Activated CD8-positive, alpha-beta memory T cell treated with anti-CD3 and anti-CD28 coated beads, Interleukin-2, amount 50 U/mL, for 48 hours (primary cell): ENCODE data around the gene SNRPA1.

Source experiments
- DNase-seq: peaks from one replicate; pipeline ENCODE4 v3.0.0-alpha.2; 2020

Gene SNRPA1

DNA sequence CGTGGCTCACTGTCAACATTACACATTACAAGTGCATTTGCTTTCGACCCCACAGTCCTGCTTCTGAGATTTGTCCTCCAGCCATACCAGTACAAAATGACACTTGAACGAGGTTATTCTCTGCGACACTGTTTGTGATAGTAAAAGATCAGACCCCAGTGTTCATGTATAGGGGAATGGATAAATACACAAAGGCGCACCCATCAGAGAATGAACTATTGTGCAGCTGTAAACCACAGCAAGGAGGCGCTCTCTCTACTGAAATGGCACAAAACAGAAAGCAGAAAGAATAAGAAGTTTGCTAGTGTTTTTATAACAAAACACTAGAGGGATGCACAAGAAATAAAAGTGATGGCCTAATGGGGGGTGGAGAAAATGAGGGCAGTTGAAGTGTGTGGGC is 38.3 kb downstream of the SNRPA1 start:
- no peak for DNase-seq

DNA sequence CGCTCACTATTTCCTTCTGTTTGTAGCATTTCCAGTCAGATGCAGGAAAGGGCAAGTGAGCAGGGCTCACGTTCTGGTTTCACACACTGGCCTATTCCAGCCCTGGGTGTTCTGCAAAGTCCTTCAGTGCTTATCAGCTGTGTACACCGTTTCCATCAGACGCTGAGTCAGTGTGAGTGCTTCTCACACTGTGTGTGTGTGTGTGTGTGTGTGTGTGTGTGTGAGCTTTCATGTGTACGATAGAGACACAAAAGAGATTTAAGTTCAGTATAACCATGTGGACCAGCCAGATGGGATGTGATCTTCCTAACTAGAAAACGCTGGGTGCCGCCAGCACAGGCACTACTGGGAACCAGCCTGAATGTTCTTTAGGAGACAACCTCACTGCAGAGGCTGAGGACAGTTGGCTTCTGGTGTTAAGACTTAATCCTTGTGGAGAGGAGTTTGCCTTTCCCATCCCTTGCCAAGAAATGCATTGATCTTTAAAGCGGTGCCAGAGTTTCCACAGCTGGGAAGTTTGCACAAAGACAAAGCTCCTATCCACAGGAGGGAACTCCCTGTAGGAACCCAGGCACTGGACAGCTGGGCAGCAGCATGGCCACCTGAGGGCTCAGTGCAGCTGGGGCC is 39.3 kb downstream of the SNRPA1 start:
- no peak for DNase-seq

DNA sequence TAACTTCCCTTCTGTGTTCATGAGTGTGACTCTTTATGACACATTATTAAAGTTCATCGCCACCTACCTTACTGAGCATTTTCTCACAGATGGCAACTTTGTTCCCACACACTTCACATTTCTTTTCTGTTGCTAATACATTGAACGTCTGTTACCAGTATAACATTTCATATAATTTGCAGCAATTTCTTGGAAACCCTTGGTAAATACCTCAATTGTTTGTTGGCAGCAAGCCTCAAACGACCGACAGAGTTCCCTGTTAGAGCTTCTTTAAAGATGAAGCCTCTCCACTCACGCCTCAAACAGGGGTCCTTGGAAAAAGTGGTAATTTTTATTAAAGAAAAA is 40.0 kb downstream of the SNRPA1 start:
- no peak for DNase-seq

DNA sequence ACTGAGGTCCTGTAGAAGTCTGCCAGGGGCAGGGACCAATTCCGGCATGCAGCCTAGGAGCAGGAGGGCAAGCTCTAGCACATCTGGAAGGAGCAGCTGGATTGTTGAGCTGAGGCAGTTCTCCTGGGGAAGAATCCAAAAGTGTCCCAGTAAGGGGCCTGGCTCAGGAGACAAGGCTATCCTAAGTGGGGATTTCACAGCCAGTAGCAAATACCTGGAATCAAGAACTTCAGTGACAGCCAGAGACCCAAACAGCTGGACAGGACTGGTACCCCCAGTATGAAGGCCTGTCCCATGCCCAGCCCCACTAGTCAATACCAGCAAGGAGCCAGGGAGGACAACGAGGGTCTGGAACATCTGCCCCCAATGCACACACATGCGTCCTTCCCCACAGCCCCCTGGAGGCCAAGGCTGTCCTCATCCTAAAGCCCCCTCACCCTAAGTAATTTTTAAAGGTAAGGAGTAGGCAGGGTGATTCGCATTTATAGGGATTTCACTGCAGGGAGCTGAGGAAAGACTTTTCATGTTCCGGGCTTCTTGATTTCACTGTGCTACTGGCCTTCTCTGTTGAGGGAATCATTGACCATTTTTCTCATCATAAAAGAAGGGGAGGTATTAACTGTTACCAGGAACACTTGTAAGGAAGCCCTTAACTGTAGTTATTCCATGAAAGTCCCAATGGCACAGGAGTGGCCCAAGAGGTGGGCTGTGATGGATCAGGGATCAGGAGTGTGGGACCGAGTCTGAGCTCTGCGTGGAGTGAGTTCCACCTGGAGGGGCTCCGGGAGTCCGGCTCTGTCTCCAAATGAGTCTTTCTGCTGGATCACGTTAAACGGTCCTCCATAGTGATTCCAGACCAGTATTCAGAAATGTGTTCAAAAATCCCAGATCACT is 40.6 kb downstream of the SNRPA1 start:
- DNase-seq = no peak

DNA sequence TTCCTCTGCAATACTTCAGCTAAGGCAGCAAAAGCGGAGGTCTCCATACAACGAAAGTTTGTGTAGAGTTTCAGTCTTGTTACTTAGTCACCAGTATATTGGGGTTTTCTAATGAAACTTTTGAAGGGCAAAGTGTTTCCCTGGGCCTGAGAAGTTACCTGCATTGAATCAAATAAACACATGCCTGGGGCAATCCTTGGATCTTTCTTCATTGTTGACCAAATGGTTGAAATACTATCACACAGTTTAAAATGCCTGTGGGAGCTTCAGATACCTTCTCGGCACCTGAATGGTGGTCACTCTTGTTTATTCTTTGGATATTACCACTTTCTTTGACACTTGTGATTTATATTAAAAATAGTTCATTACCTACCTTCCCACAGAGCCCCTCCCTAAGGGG is 42.2 kb downstream of the SNRPA1 start:
- DNase-seq = no peak

DNA sequence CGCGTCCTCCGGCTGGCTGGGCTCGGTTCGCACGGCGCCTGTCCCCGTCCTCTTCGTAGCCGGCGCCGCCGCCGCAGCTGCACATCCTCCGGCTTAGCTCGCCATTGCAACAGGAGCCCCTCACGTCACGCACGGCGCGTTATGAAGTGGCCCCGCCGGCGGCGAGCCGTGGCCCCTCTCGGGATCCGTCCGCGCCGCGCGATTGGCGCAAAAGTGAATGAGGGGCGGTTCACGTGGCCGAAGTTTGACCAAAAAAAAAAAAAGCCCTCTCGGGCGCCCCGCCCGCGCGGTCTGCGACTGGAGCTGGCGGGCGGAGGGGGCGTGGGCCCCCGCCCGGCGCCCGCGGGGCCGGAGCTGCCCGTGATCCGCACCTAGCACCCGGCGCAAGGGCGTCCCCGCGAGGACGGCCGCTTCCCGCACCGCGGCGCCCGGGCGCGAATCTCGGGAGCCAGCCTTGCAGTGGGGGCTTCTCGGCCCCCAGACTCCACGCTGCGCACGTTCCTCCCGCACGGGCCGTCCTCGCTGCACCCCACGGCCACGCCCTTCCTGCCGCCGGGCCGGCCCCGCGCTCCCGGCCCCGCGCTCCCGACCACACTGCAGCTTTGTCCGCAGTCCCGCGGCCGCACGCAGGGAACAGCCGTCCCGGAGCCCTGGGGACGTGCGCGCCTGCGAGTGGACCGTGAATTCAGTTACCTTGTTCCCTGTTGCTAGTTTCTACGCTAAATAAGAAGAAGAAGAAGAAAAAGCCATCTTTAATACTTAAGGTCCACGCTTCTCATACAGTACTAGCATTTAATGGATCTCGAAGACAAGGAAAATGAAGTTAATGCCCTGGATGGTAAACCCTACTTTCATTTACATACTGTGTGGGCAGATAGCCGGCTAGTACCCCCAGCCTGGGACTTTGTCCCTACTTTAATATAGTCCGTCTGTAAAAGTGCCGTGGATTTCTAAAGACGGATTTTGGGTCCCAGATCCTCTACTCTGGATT is 42.9 kb downstream of the SNRPA1 start, which contains the start of gene CHSY1:
Gene CHSY1, minus strand, starts transcription at position 219 of the 991 bp plus-strand sequence. CDS start 592 bp downstream, outside the sequence.
- DNase-seq = peak; percentile 94

DNA sequence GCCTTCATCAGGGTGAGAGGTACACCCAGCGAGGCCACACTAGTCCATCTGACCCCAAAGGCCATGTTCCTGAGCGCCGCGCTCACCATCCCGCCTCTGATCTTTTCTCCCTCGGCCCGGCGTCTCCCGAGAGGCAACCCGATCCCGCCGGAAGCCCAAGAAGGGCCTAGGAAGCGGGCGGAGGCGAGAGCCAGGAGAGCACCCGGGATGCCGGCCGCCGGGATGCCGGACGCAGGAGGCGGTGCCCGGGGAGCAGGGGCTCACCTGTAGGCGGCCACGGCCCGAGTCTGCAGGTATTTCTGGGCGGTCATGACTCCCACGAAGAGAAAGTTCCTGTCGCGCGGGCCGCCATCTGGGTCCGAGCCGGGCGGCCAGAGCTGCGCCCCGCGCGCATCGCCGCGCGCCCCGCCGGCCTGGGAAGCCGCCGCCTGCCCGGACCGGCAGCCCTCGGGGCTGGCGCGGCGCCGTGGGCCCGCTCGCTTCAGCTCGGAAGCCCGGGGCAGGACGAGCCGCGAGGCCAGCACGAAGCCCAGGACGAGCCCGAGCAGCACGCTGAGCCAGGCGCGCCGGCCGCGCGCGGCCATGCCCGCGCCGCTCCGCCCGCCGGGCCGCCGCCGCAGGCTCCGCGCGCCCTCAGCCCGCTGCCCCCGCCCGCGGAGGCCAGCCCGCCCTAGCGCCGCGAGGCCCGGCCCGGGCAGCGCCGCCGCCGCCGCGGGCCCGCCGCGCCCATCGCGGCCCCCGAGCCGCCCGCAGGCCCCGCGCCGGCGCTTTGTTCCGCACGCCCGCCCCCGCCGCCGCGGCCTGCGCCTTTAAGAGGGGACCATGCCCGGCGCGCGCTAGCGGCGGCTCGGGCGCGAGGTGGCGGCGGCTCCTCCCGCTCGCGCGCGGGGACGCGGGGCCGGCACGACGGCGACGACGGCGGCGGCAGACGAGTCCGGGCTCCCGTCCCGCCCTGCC is 43.9 kb downstream of the SNRPA1 start:
- DNase-seq = peak; percentile 65

DNA sequence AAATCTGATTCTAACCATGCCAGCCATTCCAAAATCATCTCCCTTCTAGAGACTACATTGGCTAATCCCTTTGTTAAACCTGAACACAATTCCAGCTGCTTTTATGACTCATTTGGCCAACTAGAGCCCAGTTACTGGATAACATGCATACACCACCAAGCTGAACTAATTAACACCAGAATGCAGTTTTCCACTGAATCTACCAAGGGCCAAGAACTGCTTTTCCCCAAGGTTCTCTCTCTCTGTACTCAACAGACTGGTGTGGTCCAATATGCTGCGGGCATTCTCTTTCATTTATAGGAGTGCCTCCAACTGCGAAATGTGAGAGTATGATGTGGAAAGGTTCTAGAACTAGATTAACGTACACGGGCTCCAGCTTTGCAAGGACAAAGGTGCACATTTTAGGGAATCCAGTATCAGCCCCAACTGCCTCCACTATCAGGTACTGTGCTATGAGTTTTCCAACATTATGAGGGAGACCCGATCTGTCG is 44.7 kb downstream of the SNRPA1 start:
- DNase-seq = no peak

DNA sequence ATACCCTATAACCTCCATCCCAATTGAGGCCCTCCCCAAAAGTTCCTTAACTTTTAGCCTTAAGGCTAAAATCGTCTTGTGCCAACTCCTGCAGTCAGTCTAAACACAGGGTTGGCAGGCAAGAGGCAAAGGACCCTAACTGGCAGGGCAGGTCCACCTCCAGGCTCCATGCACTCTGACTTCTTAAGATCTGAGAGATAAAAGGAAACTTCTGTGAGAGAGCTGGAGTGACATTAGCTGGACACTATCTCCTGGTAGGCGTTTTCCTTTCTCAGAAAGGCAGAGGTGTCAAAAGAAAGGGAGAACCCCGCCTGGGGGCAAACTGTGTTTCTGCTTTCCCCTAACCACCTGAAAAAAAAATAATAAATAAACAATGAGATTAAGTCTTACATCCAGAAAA is 46.8 kb downstream of the SNRPA1 start:
- no peak for DNase-seq

DNA sequence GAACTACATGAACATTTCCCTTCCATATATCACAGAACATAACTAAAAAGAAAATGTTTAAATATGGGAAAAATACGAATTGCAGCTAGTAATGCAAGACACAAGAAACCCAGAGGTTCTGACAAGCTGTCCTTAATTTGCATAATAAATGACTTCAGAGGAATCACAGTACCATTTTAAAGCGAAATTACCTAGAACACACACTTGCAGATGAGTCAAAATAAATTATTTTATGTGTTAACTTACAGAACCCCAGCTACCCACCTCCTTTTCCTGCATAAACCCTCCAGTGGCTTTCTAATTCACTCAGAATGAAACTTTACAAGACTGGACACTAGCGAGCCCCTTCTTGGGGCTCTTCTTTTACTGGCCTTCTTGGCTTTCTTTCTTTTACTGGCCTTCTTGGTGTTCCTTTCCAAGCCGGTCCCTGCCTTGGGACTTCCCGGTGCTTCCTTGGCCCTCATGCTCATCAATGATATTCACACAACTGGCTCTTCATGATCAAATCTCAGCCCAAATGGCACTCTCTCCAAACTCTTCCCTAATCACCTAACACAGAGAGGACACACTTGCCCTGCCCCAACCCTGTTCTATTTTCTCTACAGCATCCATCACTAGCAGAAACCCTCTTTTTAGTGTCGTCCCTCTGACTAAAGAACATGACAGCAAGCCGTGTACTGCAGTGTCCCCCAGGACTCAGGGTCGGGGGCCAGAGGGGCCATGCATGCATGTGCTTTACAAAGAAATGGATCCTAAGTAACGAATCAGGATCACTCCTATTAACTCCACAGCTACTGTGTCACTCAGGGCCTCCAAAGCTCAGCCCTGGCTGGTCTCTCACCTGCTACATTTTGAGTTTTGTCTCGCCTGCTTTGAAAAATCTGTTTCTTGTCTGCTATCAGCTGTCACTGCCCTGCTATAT is 48.0 kb downstream of the SNRPA1 start:
- no peak for DNase-seq

DNA sequence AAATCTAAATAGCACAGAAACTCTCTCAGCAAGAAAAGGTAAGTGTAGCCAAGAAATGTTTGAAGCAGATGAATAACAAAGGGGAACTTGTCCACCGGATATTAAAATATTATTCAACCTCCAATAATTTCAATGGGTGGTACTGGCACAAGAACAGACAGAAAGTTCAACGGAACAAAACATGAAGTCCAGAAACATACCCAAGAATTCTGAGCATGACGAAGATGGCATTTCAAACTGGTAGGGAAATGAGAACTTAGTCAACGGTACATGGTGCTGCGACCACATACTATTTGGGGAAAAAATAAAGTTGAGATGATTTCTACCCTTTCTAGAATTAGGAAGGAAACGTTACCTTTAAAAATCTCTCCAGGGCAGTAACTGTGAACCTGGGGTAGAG is 48.7 kb downstream of the SNRPA1 start:
- DNase-seq = no peak

DNA sequence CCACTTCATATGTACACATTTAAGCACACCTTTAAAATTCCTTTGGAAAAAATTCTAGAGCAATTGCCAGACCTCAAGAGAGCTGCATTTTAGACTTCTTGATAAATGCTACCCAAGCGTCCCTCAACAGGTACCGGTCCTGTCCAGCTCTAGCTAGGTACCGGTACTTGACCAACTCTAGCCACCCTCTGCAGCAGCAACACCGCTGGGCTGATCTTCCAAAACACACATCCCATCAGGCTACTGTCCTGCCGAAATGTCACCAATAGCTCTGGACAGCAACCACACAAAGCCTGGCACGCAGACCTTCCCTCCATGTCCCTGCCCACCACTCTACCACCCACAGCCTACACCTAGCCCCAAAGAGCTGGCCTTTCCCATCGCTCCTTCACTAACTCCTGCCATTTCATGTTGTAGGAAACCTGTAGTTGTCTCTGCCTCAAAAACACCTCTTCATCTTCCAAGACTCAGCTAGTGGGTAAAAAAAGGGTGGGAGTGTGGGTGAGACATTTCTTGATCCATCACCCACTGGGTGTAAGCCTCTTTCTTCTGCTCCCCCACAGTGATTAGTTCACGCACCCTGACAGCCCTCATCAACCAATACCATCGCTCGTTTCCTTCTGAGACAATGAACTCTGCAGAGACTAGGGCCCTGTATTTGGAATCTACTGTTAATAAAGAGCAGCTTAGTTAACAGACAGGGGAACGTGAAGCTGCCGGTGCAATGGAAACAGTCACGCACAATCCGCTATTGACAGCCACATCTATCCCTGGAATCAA is 50.0 kb downstream of the SNRPA1 start:
- DNase-seq = no peak

DNA sequence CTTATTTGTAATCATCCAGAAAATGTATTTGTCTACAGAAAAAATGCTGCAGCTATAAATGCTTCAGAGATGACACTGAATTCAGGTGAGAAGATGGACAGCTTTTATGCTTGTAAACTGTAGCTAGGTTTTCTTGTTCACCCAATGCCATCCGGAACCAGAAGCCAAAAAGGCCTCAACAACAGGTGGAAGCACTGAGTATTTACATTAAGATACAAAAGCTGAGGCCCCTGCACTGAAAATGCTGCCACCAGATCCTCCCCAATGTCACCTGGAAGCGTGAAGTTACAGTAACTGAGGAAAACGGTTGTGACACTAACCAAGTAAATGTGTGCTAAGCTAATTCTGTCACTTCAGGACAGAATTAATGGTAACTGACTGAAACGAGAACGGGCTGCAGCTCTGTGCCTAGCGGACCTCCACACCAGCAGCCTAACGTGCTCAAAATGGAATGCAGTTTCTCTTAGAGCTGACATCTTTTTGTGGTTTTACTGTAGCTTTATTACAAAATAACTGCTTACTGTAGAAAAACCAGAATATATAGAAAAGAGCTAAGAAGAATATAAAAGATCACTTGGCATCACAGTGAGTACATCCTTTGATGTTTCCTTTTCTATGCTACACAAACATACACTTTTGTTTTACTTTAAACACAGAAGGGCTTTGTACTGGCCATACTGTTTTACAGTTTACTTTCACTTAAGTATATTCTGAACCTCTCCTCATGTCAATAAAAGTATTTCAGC is 50.8 kb downstream of the SNRPA1 start:
- no peak for DNase-seq

DNA sequence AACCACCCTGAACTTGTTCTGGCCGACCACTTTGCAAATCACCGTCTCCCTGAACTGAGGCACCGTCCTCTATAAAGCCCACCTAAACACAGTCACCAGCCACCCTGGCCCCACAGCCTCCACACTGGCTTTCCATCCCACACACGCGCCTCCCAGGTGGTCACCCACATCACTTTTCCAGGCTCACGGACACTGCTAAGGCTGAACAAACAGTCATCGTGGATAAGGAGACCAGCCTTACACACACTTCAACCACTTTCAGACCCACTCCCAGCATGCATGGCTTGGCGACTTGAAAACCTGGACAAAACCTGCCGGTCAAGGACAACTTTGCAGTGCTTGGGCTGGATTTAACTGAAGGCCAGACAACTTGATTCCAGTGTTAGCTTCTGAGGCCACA is 51.6 kb downstream of the SNRPA1 start:
- DNase-seq = no peak

DNA sequence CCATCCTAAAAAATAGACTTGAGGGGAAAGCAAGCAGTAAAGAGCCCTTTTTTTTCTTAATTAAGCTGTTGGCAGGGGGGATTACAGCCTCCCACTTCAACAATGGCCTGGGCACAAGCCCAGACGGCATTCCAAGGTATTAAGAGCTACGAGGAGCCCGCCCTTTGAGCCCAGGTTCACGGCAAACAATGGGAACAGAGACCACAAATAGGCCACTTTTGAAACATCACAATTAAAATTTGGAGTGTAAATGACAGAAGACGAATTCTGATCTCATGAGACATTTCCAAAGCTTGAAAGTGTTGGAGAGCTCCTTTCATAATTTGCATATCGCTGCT is 52.1 kb downstream of the SNRPA1 start:
- no peak for DNase-seq

DNA sequence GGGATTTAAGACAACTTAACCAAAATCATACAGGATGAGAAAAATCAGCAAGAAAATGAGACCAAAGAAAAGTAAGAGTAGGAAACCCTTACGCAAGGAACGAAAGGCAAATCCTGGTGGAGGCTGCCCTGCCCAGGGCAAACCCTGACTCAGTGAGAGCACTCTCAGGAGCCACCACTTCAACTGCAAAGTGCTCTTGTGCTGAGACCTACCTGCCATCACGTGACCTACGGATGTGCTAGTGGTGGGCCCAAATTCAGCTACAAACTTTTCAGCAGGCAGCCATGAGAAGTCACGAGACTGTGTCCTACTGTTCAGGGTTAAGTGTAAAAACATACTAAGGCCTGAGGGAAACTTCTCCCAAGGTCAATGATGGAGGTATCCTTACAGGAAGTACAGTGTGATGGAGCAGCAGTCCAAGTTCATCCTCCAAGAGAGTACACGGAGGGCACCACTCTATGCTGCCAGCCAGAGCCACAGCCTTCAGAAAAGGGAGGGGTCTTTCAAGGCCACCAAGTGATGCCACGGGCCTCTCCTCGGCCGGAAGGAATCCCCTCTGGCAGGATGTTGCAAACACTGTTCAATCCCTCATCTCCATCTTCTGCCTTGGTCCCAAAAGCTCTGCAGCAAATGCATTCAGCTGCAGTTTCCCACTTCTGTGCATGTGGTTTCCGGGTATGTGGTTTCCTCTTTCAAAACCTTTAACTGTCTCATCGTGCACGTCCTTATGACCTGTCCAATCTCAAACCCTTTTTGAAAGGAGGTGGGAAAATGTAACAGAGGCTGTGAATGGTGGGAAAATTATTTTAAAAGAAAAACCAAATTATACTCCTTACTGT is 52.7 kb downstream of the SNRPA1 start:
- no peak for DNase-seq

DNA sequence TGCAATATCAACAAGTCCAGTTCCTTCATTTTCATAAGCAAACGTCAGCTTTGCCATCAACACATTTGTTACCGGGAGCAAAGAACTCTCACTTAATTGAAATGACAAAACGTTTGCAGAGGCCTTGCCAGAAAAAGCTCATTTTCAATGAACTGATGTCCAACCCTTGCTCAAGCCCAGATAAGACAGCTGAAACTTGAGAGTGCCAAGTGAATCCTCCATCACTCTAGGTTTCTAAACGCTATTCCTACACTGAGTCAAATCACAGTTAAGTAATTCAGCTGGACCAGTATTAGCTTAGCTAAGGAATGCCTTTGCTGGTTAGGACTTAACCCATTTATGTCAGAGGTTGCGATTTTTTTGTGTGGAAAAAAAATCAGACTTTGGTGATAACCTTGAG is 54.7 kb downstream of the SNRPA1 start:
- no peak for DNase-seq

DNA sequence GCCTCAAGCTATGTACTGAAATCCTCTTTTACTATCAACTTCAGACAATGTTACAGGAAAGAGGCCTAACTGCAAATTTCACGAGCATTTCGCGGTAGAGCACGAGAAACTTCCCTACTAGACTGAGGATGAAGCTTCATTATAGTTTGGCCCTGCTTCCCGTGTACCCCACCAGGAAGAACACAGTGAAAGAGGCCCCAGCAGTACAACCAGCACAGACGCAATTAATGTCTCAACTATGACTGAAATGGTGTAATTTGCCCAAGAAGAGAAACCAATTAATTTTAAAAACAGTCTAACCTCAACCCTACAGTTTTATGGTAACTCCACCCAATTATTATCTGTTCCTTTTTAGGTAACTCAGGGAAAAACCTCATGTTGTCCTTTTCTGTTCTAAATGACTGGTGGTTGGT is 55.3 kb downstream of the SNRPA1 start:
- DNase-seq = no peak
